ENCODE data around the gene PIM2.
"Not testable (repeated sequence)": the region's sequence is repeated elsewhere in the genome, so short reads cannot be mapped to it uniquely, and the experiment has no call there.

Gene PIM2

GRCh38 chrX:48886586-48886985 lies 32.2 kb downstream of the PIM2 start:
- not testable (repeated sequence) for H3K23ac ChIP-seq (ENCODE audit: low read length); H3K27me3 ChIP-seq (ENCODE audit: insufficient read depth, low read length, poor library complexity)

GRCh38 chrX:48883729-48884128 lies 35.1 kb downstream of the PIM2 start:
- no peak overlapping the region for H3K23ac ChIP-seq (ENCODE audit: low read length)
- no peaks in the 10 kb centered on the region for H3K79me2 ChIP-seq (ENCODE audit: control insufficient read depth, insufficient read depth, low read length)
- H3K4me1 ChIP-seq (ENCODE audit: control insufficient read depth, low read depth, low read length) = no peaks in the 10 kb centered on the region
- no peak overlapping the region for H4K8ac ChIP-seq (ENCODE audit: low read depth, low read length)
- H2AK5ac ChIP-seq (ENCODE audit: low read length) = no peak overlapping the region
- no peaks in the 10 kb centered on the region for H3K36me3 ChIP-seq (ENCODE audit: control insufficient read depth, insufficient read depth, low read length)
- H3K4me3 ChIP-seq (ENCODE audit: low read length) = no peak overlapping the region
- no peak overlapping the region for H3K9ac ChIP-seq (ENCODE audit: low read length)
- no peak overlapping the region for H3K4ac ChIP-seq (ENCODE audit: low read depth, low read length)
- H2BK120ac ChIP-seq (ENCODE audit: low read depth, low read length) = no peak overlapping the region
- H3K56ac ChIP-seq (ENCODE audit: low read length) = no peak overlapping the region
- no peak overlapping the region for H4K5ac ChIP-seq (ENCODE audit: low read length)
- H3K79me1 ChIP-seq (ENCODE audit: low read length) = no peaks in the 10 kb centered on the region
- H2BK15ac ChIP-seq (replicated peaks; ENCODE audit: low read depth) = no peak overlapping the region
- H3K18ac ChIP-seq (ENCODE audit: low read length) = no peak overlapping the region
- no peaks in the 10 kb centered on the region for H3K27me3 ChIP-seq (ENCODE audit: insufficient read depth, low read length, poor library complexity)
- WGBS (ENCODE audit: extremely low coverage, insufficient coverage, low lambda C conversion rate) = no CpG with 5 or more reads among the region's 10 CpGs
- DNase-seq = peak; percentile 13
- H3K27ac ChIP-seq (ENCODE audit: low read depth, low read length) = no peak overlapping the region
- no peak overlapping the region for H3K4me2 ChIP-seq (ENCODE audit: low read length)
- no peak overlapping the region for H2BK5ac ChIP-seq (ENCODE audit: low read length)

More at GRCh38 chrX:48886586-48886985, 32.2 kb downstream of the PIM2 start:
- not testable (repeated sequence) for H3K4me3 ChIP-seq (ENCODE audit: low read length); H2BK120ac ChIP-seq (ENCODE audit: low read depth, low read length); H2BK5ac ChIP-seq (ENCODE audit: low read length); H3K56ac ChIP-seq (ENCODE audit: low read length); H2AK5ac ChIP-seq (ENCODE audit: low read length); H3K4me1 ChIP-seq (ENCODE audit: control insufficient read depth, low read depth, low read length); H4K5ac ChIP-seq (ENCODE audit: low read length); H3K4ac ChIP-seq (ENCODE audit: low read depth, low read length); H4K8ac ChIP-seq (ENCODE audit: low read depth, low read length); DNase-seq; H3K36me3 ChIP-seq (ENCODE audit: control insufficient read depth, insufficient read depth, low read length); H3K18ac ChIP-seq (ENCODE audit: low read length); H3K27ac ChIP-seq (ENCODE audit: low read depth, low read length); H3K9ac ChIP-seq (ENCODE audit: low read length); H3K79me1 ChIP-seq (ENCODE audit: low read length); H3K4me2 ChIP-seq (ENCODE audit: low read length); H2BK15ac ChIP-seq (replicated peaks; ENCODE audit: low read depth); H3K79me2 ChIP-seq (ENCODE audit: control insufficient read depth, insufficient read depth, low read length)
- WGBS (ENCODE audit: extremely low coverage, insufficient coverage, low lambda C conversion rate) = no CpG with 5 or more reads among the region's 5 CpGs

- not testable (repeated sequence) for H2AK5ac ChIP-seq (ENCODE audit: low read length); H3K79me1 ChIP-seq (ENCODE audit: low read length); H3K18ac ChIP-seq (ENCODE audit: low read length); H4K8ac ChIP-seq (ENCODE audit: low read depth, low read length); H2BK120ac ChIP-seq (ENCODE audit: low read depth, low read length); H3K56ac ChIP-seq (ENCODE audit: low read length); H3K27me3 ChIP-seq (ENCODE audit: insufficient read depth, low read length, poor library complexity); H3K27ac ChIP-seq (ENCODE audit: low read depth, low read length); H2BK5ac ChIP-seq (ENCODE audit: low read length); DNase-seq; H3K4me2 ChIP-seq (ENCODE audit: low read length); H3K4me1 ChIP-seq (ENCODE audit: control insufficient read depth, low read depth, low read length); H3K79me2 ChIP-seq (ENCODE audit: control insufficient read depth, insufficient read depth, low read length); H3K4ac ChIP-seq (ENCODE audit: low read depth, low read length); H3K23ac ChIP-seq (ENCODE audit: low read length); H2BK15ac ChIP-seq (replicated peaks; ENCODE audit: low read depth); H3K4me3 ChIP-seq (ENCODE audit: low read length); H3K9ac ChIP-seq (ENCODE audit: low read length); H3K36me3 ChIP-seq (ENCODE audit: control insufficient read depth, insufficient read depth, low read length); H4K5ac ChIP-seq (ENCODE audit: low read length)
- no CpG with 5 or more reads among the region's 4 CpGs for WGBS (ENCODE audit: extremely low coverage, insufficient coverage, low lambda C conversion rate)
These were observed 41.9 kb downstream of the PIM2 start for GRCh38 chrX:48876944-48877343.

- not testable (repeated sequence) for H2BK120ac ChIP-seq (ENCODE audit: low read depth, low read length); H3K4me2 ChIP-seq (ENCODE audit: low read length); DNase-seq; H3K27me3 ChIP-seq (ENCODE audit: insufficient read depth, low read length, poor library complexity); H3K79me1 ChIP-seq (ENCODE audit: low read length); H3K23ac ChIP-seq (ENCODE audit: low read length); H3K79me2 ChIP-seq (ENCODE audit: control insufficient read depth, insufficient read depth, low read length); H3K9ac ChIP-seq (ENCODE audit: low read length); H3K27ac ChIP-seq (ENCODE audit: low read depth, low read length); H4K8ac ChIP-seq (ENCODE audit: low read depth, low read length); H3K4me1 ChIP-seq (ENCODE audit: control insufficient read depth, low read depth, low read length); H3K36me3 ChIP-seq (ENCODE audit: control insufficient read depth, insufficient read depth, low read length); H3K4me3 ChIP-seq (ENCODE audit: low read length); H2BK5ac ChIP-seq (ENCODE audit: low read length); H4K5ac ChIP-seq (ENCODE audit: low read length); H3K18ac ChIP-seq (ENCODE audit: low read length); H3K56ac ChIP-seq (ENCODE audit: low read length); H2AK5ac ChIP-seq (ENCODE audit: low read length); H3K4ac ChIP-seq (ENCODE audit: low read depth, low read length); H2BK15ac ChIP-seq (replicated peaks; ENCODE audit: low read depth)
- WGBS (ENCODE audit: extremely low coverage, insufficient coverage, low lambda C conversion rate) = no CpG with 5 or more reads among the region's 2 CpGs
These were observed 46.8 kb downstream of the PIM2 start for GRCh38 chrX:48872017-48872416.

GRCh38 chrX:48864210-48864609 lies 54.6 kb downstream of the PIM2 start:
- Histone ChIP-seq H2AK5ac (ENCODE audit: low read length) (no peak overlapping the region), H4K5ac (ENCODE audit: low read length) (no peak overlapping the region), H3K4me1 (ENCODE audit: control insufficient read depth, low read depth, low read length) (no peaks in the 10 kb centered on the region), H3K18ac (ENCODE audit: low read length) (no peak overlapping the region), H3K27me3 (ENCODE audit: insufficient read depth, low read length, poor library complexity) (no peaks in the 10 kb centered on the region), H3K36me3 (ENCODE audit: control insufficient read depth, insufficient read depth, low read length) (no peaks in the 10 kb centered on the region), H4K8ac (ENCODE audit: low read depth, low read length) (no peak overlapping the region), H3K23ac (ENCODE audit: low read length) (no peak overlapping the region), H3K9ac (ENCODE audit: low read length) (no peak overlapping the region), H3K4me2 (ENCODE audit: low read length) (no peak overlapping the region), H3K27ac (ENCODE audit: low read depth, low read length) (no peak overlapping the region), H3K4ac (ENCODE audit: low read depth, low read length) (no peak overlapping the region), H3K79me1 (ENCODE audit: low read length) (no peaks in the 10 kb centered on the region), H2BK5ac (ENCODE audit: low read length) (no peak overlapping the region), H2BK15ac (replicated peaks; ENCODE audit: low read depth) (no peak overlapping the region), H3K79me2 (ENCODE audit: control insufficient read depth, insufficient read depth, low read length) (no peaks in the 10 kb centered on the region), H3K4me3 (ENCODE audit: low read length) (no peak overlapping the region), H2BK120ac (ENCODE audit: low read depth, low read length) (no peak overlapping the region), H3K56ac (ENCODE audit: low read length) (no peak overlapping the region)
- DNase-seq = no peak
- WGBS (ENCODE audit: extremely low coverage, insufficient coverage, low lambda C conversion rate) = no CpG with 5 or more reads among the region's 4 CpGs
